IMR-90 (cell line): ENCODE results near the gene CCNE1.

ENCODE experiments used
- BHLHE40 ChIP-seq: fragments of 150-350 bp; IDR thresholded peaks from 2 replicates; pipeline ENCODE4 v1.6.1; 2016; ENCODE audit warnings: mild to moderate bottlenecking, low read depth, low read length
- CEBPB ChIP-seq: IDR thresholded peaks from 2 replicates; pipeline ENCODE4 v1.6.1; 2012; ENCODE audit warnings: low read depth, low read length, improper control_type of control experiment
- CHD1 ChIP-seq: IDR thresholded peaks from 2 replicates; pipeline ENCODE4 v1.6.1; 2012; ENCODE audit warnings: low read depth, low read length, improper control_type of control experiment
- FOS ChIP-seq: fragments of 150-350 bp; IDR thresholded peaks from 2 replicates; pipeline ENCODE4 v1.6.1; 2016; ENCODE audit warnings: low read depth, low read length
- MAZ ChIP-seq: IDR thresholded peaks from 2 replicates; pipeline ENCODE4 v1.6.1; 2012; ENCODE audit warnings: low read depth, mild to moderate bottlenecking, low read length, improper control_type of control experiment, moderate library complexity, borderline replicate concordance
- MXI1 ChIP-seq: IDR thresholded peaks from 2 replicates; pipeline ENCODE4 v1.6.1; 2012; ENCODE audit warnings: low read depth, mild to moderate bottlenecking, low read length, moderate library complexity, borderline replicate concordance
- NFE2L2 ChIP-seq: fragments of 150-350 bp; IDR thresholded peaks from 2 replicates; pipeline ENCODE4 v1.6.1; 2016; ENCODE audit warnings: low read depth, mild to moderate bottlenecking, low read length
- POLR2A ChIP-seq: IDR thresholded peaks from 2 replicates; pipeline ENCODE4 v1.6.1; 2012; ENCODE audit warnings: mild to moderate bottlenecking, low read depth, low read length
- RCOR1 ChIP-seq: IDR thresholded peaks from 2 replicates; pipeline ENCODE4 v1.6.1; 2012; ENCODE audit warnings: mild to moderate bottlenecking, low read length, improper control_type of control experiment; ENCODE audit not compliant: insufficient replicate concordance
- SMC3 ChIP-seq: fragments of 150-350 bp; IDR thresholded peaks from 2 replicates; pipeline ENCODE4 v1.6.1; 2016; ENCODE audit warnings: low read depth, mild to moderate bottlenecking, antibody characterized with exemption, low read length, moderate library complexity
- TF ChIP-seq, protein P1 (sequence below): conservative IDR thresholded peaks from 2 replicates; pipeline ENCODE4 v1.5.1; 2012; ENCODE audit warnings: mild to moderate bottlenecking, low read depth, low read length, improper control_type of control experiment
- TF ChIP-seq, protein P2 (sequence below): fragments of 150-350 bp; IDR thresholded peaks from 2 replicates; pipeline ENCODE4 v1.6.1; 2017; ENCODE audit warnings: mild to moderate bottlenecking, antibody characterized with exemption, low read length, low read depth

DNA sequence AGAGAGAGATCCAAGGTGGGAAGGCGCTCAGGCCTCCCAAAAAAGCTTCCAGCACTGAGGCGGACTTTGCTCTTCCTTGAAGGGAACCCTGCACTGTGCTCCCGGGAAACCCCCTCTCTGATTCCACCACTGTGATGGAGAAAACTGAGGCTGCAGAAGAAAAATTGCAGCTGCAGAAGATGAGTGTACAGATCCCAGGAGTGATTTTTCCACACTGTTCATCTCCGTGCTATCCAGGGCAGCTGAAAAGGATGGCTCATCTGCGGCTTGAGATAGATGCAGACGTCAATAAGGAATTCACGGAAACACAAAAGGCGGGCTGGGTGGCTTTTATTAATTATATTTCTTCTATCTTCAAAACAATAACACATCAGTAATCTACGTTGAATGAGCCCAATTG, 26.2 kb downstream of the CCNE1 start:
- TF ChIP-seq, protein P1, sequence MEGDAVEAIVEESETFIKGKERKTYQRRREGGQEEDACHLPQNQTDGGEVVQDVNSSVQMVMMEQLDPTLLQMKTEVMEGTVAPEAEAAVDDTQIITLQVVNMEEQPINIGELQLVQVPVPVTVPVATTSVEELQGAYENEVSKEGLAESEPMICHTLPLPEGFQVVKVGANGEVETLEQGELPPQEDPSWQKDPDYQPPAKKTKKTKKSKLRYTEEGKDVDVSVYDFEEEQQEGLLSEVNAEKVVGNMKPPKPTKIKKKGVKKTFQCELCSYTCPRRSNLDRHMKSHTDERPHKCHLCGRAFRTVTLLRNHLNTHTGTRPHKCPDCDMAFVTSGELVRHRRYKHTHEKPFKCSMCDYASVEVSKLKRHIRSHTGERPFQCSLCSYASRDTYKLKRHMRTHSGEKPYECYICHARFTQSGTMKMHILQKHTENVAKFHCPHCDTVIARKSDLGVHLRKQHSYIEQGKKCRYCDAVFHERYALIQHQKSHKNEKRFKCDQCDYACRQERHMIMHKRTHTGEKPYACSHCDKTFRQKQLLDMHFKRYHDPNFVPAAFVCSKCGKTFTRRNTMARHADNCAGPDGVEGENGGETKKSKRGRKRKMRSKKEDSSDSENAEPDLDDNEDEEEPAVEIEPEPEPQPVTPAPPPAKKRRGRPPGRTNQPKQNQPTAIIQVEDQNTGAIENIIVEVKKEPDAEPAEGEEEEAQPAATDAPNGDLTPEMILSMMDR = no peak
- TF ChIP-seq RCOR1 = no peak
- TF ChIP-seq POLR2A = no peak
- no peak for TF ChIP-seq FOS
- no peak for TF ChIP-seq BHLHE40
- no peak for TF ChIP-seq CEBPB
- TF ChIP-seq, protein P2, sequence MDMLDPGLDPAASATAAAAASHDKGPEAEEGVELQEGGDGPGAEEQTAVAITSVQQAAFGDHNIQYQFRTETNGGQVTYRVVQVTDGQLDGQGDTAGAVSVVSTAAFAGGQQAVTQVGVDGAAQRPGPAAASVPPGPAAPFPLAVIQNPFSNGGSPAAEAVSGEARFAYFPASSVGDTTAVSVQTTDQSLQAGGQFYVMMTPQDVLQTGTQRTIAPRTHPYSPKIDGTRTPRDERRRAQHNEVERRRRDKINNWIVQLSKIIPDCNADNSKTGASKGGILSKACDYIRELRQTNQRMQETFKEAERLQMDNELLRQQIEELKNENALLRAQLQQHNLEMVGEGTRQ = no peak
- TF ChIP-seq SMC3 = no peak
- TF ChIP-seq MAZ = no peak
- no peak for TF ChIP-seq NFE2L2
- TF ChIP-seq MXI1 = no peak
- no peak for TF ChIP-seq CHD1
